Measurements from ENCODE around the gene PTGR1. TPM values are rescaled to one million over a fixed set of nuclear protein-coding genes. Genes with fewer than 3 reads are reported as not detected.

PTGR1 gene
- polyA plus RNA-seq, 1 of the 3 experiments (the other 2 are of a cell fraction), result 33.0 TPM

DNA sequence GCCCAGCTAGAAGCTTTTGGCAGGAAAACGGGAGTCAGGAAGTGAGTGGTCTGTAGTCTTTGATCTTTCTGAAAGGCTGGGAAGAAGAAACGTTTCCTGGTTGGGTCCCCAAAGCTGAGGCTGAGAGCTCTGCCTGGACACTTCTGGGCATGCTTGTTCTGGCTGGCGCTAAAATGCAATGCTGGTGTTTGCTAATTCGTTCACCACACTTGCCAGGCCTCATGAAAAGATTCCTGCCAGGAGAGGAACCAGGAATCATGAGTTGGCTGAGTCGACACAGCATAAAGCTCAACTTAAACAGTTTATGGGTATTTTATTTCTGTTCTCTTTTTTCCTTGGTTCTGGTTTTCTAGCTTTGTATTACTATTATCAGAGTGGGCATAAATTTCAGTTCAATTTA, 10.7 kb upstream of the PTGR1 start:
- Histone ChIP-seq H3K27me3 (ENCODE audit: insufficient read depth) (no peaks in the 10 kb centered on the region), H4K20me1 (ENCODE audit: insufficient read depth) (no peaks in the 10 kb centered on the region), H3K9me2 (no peaks in the 10 kb centered on the region), H3K9ac (no peak overlapping the region), H3K9me3 (no peaks in the 10 kb centered on the region), H3K4me3 (ENCODE audit: low read depth in 2 of 2, low read length in 1 of 2) (no peak overlapping the region), H3K4me1 (ENCODE audit: control insufficient read depth in 1 of 2, insufficient read depth in 2 of 2, low read depth in 1 of 2, low read length in 1 of 2) (no peaks in the 10 kb centered on the region), H3K79me2 (ENCODE audit: insufficient read depth) (no peaks in the 10 kb centered on the region), H3K27ac (ENCODE audit: low read depth in 2 of 2, low read length in 1 of 2) (no peak overlapping the region), H3K4me2 (no peak overlapping the region), H3K36me3 (replicated peaks in 1 of 2; ENCODE audit: control insufficient read depth in 1 of 2, insufficient read depth in 2 of 2, low read length in 1 of 2) (no peaks in the 10 kb centered on the region), H3F3A (replicated peaks; ENCODE audit: insufficient read depth) (no peaks in the 10 kb centered on the region), H2AFZ (ENCODE audit: low read depth) (no peak overlapping the region)
- TF ChIP-seq, protein P1, sequence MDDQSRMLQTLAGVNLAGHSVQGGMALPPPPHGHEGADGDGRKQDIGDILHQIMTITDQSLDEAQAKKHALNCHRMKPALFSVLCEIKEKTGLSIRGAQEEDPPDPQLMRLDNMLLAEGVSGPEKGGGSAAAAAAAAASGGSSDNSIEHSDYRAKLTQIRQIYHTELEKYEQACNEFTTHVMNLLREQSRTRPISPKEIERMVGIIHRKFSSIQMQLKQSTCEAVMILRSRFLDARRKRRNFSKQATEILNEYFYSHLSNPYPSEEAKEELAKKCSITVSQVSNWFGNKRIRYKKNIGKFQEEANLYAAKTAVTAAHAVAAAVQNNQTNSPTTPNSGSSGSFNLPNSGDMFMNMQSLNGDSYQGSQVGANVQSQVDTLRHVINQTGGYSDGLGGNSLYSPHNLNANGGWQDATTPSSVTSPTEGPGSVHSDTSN (IDR thresholded peaks at IDR 0.05), result no peak
- TF ChIP-seq FOXJ3 (CRISPR knock-in tag; IDR thresholded peaks at IDR 0.05) (no peak), MXI1 (IDR thresholded peaks at IDR 0.05; ENCODE audit: low read depth, low read length) (no peak), FOSL2 (IDR thresholded peaks at IDR 0.05; ENCODE audit: borderline replicate concordance, low read depth) (no peak), TEAD4 (IDR thresholded peaks at IDR 0.05; ENCODE audit: borderline replicate concordance, insufficient read depth) (no peak), POLR2AphosphoS5 (IDR thresholded peaks at IDR 0.05; ENCODE audit: low read depth, low read length) (no peak), ELF1 (IDR thresholded peaks at IDR 0.05) (no peak), RXRA (IDR thresholded peaks at IDR 0.05; ENCODE audit: borderline replicate concordance, low read depth) (no peak), MEF2A (IDR thresholded peaks at IDR 0.05; ENCODE audit: borderline replicate concordance, low read depth) (no peak), NFIC (IDR thresholded peaks at IDR 0.05; ENCODE audit: borderline replicate concordance) (no peak)
- TF ChIP-seq, protein P2, sequence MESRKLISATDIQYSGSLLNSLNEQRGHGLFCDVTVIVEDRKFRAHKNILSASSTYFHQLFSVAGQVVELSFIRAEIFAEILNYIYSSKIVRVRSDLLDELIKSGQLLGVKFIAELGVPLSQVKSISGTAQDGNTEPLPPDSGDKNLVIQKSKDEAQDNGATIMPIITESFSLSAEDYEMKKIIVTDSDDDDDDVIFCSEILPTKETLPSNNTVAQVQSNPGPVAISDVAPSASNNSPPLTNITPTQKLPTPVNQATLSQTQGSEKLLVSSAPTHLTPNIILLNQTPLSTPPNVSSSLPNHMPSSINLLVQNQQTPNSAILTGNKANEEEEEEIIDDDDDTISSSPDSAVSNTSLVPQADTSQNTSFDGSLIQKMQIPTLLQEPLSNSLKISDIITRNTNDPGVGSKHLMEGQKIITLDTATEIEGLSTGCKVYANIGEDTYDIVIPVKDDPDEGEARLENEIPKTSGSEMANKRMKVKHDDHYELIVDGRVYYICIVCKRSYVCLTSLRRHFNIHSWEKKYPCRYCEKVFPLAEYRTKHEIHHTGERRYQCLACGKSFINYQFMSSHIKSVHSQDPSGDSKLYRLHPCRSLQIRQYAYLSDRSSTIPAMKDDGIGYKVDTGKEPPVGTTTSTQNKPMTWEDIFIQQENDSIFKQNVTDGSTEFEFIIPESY (IDR thresholded peaks at IDR 0.05; ENCODE audit: borderline replicate concordance, low read depth), result no peak
- WGBS (ENCODE audit: low lambda C conversion rate), result 71% methylated on average over 5 of the region's 5 CpGs
- no peak for DNase-seq
- POLR2A ChIA-PET, result interaction anchor here (1.0 kb wide), 1 partner anchor 21 kb away, joined by 3 read pairs; the partner anchor contains the start of gene DNAJC25
- CTCF ChIA-PET, result interaction anchor here (1.2 to 5.6 kb wide), 2 partner anchors 11 to 12 kb away, joined by 6 to 18 read pairs; no protein-coding TSS in a partner anchor

- CTCF ChIA-PET, result interaction anchor here (1.3 to 2.3 kb wide), 2 partner anchors 17 to 19 kb away, joined by 4 to 7 read pairs; no protein-coding TSS in a partner anchor
- Histone ChIP-seq H4K20me1 (ENCODE audit: insufficient read depth) (no peaks in the 10 kb centered on the region), H3F3A (replicated peaks; ENCODE audit: insufficient read depth) (peaks cover 7% of the 10 kb centered on the region), H3K9me2 (no peaks in the 10 kb centered on the region), H3K4me1 (ENCODE audit: control insufficient read depth in 1 of 2, insufficient read depth in 2 of 2, low read depth in 1 of 2, low read length in 1 of 2) (no peaks in the 10 kb centered on the region), H3K4me2 (no peak overlapping the region), H3K9ac (no peak overlapping the region), H3K79me2 (ENCODE audit: insufficient read depth) (no peaks in the 10 kb centered on the region), H2AFZ (ENCODE audit: low read depth) (no peak overlapping the region), H3K36me3 (replicated peaks in 1 of 2; ENCODE audit: control insufficient read depth in 1 of 2, insufficient read depth in 2 of 2, low read length in 1 of 2) (no peaks in the 10 kb centered on the region), H3K9me3 (no peaks in the 10 kb centered on the region), H3K4me3 (ENCODE audit: low read depth in 2 of 2, low read length in 1 of 2) (no peak overlapping the region), H3K27ac (ENCODE audit: low read depth in 2 of 2, low read length in 1 of 2) (no peak overlapping the region), H3K27me3 (ENCODE audit: insufficient read depth) (no peaks in the 10 kb centered on the region)
- no peak for DNase-seq
- 83% methylated on average over 8 of the region's 9 CpGs for WGBS (ENCODE audit: low lambda C conversion rate)
- POLR2A ChIA-PET, result no interaction called here
- no peak for TF ChIP-seq TCF12 (IDR thresholded peaks at IDR 0.05)
- no peak for TF ChIP-seq POLR2AphosphoS5 (IDR thresholded peaks at IDR 0.05; ENCODE audit: low read depth, low read length)
- no peak for TF ChIP-seq RFX5 (IDR thresholded peaks at IDR 0.05; ENCODE audit: low read length)
- TF ChIP-seq SMC3 (IDR thresholded peaks at IDR 0.05; ENCODE audit: low read depth, low read length), result no peak
- no peak for TF ChIP-seq YY1 (IDR thresholded peaks at IDR 0.05; ENCODE audit: low read depth)
- TF ChIP-seq, protein P3, sequence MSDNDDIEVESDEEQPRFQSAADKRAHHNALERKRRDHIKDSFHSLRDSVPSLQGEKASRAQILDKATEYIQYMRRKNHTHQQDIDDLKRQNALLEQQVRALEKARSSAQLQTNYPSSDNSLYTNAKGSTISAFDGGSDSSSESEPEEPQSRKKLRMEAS (IDR thresholded peaks at IDR 0.05; ENCODE audit: low read depth), result no peak
- TF ChIP-seq MXI1 (IDR thresholded peaks at IDR 0.05; ENCODE audit: low read depth, low read length), result no peak
- TF ChIP-seq FOXJ3 (CRISPR knock-in tag; IDR thresholded peaks at IDR 0.05), result no peak
- TF ChIP-seq USF1 (IDR thresholded peaks at IDR 0.05; ENCODE audit: borderline replicate concordance, low read depth), result no peak
- TF ChIP-seq, protein P1 (IDR thresholded peaks at IDR 0.05), result no peak
- TF ChIP-seq, protein P4, sequence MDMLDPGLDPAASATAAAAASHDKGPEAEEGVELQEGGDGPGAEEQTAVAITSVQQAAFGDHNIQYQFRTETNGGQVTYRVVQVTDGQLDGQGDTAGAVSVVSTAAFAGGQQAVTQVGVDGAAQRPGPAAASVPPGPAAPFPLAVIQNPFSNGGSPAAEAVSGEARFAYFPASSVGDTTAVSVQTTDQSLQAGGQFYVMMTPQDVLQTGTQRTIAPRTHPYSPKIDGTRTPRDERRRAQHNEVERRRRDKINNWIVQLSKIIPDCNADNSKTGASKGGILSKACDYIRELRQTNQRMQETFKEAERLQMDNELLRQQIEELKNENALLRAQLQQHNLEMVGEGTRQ (IDR thresholded peaks at IDR 0.05; ENCODE audit: borderline replicate concordance, low read depth, low read length), result no peak
- no peak for TF ChIP-seq JUND (IDR thresholded peaks at IDR 0.05)
- no peak for TF ChIP-seq RAD21 (IDR thresholded peaks at IDR 0.05; ENCODE audit: low read length)
- no peak for TF ChIP-seq CTCF (IDR thresholded peaks at IDR 0.05)
Measured at GRCh38 chr9:111605041-111605559, 5.7 kb upstream of the PTGR1 start.

Measured in SK-N-SH (cell line).